Neural crest cell (in vitro differentiated cells): ENCODE data around the gene STAC2. TPM values are rescaled to one million over a fixed set of nuclear protein-coding genes. Genes with fewer than 3 reads are reported as not detected.

ENCODE experiments used
- DNase-seq: peaks from one replicate; pipeline ENCODE4 v3.0.0; 2021; ENCODE audit warnings: low read depth, mixed read lengths, low spot score
- H3K27ac Mint-ChIP-seq: one replicate; pipeline ENCODE4 v1.8.0; 2021; ENCODE audit warnings: mild to moderate bottlenecking, mixed read lengths; ENCODE audit not compliant: unreplicated experiment
- H3K27me3 Mint-ChIP-seq: 2 replicates; pipeline ENCODE4 v1.8.0; 2021; ENCODE audit warnings: low read depth, mild to moderate bottlenecking, mixed read lengths
- H3K36me3 Mint-ChIP-seq: 2 replicates; pipeline ENCODE4 v1.8.0; 2021; ENCODE audit warnings: low read depth, mild to moderate bottlenecking, mixed read lengths
- H3K4me1 Mint-ChIP-seq: 2 replicates; pipeline ENCODE4 v1.8.0; 2021; ENCODE audit warnings: mixed read lengths
- H3K4me3 Mint-ChIP-seq: one replicate; pipeline ENCODE4 v1.8.0; 2021; ENCODE audit warnings: mild to moderate bottlenecking, mixed read lengths
- H3K9me3 Mint-ChIP-seq: 2 replicates; pipeline ENCODE4 v1.8.0; 2021; ENCODE audit warnings: mixed read lengths
- CTCF ChIP-seq: fragments of 200-600 bp; sonication (generic); conservative IDR thresholded peaks from 2 replicates; pipeline ENCODE4 v1.5.0; 2021; ENCODE audit warnings: antibody characterized with exemption, mild to moderate bottlenecking
- total RNA-seq: library from RNA; stranded (reverse); gene quantifications from 2 replicates; pipeline ENCODE4 v1.2.1, GENCODE V29; 2021

Gene STAC2
- total RNA-seq, 1 donor from 2014 or later: 1.0 TPM

GRCh38 chr17:39237586-39237985, 11.8 kb upstream of the STAC2 start:
- Mint-ChIP-seq H3K4me3 (no peak overlapping the region), H3K27ac (no peak overlapping the region), H3K36me3 (no peaks in the 10 kb centered on the region), H3K4me1 (no peaks in the 10 kb centered on the region), H3K9me3 (no peaks in the 10 kb centered on the region), H3K27me3 (peaks cover 16% of the 10 kb centered on the region)
- DNase-seq: no peak
- no peak for TF ChIP-seq CTCF

- Mint-ChIP-seq H3K27ac (no peak overlapping the region), H3K9me3 (no peaks in the 10 kb centered on the region), H3K36me3 (no peaks in the 10 kb centered on the region), H3K4me1 (peaks cover 4% of the 10 kb centered on the region), H3K4me3 (no peak overlapping the region), H3K27me3 (peaks cover 19% of the 10 kb centered on the region)
- DNase-seq: no peak
- no peak for TF ChIP-seq CTCF
Observed at GRCh38 chr17:39236981-39237441, 11.3 kb upstream of the STAC2 start.

- Mint-ChIP-seq H3K36me3 (no peaks in the 10 kb centered on the region), H3K4me1 (peaks cover 9% of the 10 kb centered on the region), H3K27me3 (peaks cover 24% of the 10 kb centered on the region), H3K27ac (no peak overlapping the region), H3K9me3 (no peaks in the 10 kb centered on the region), H3K4me3 (no peak overlapping the region)
- no peak for TF ChIP-seq CTCF
- no peak for DNase-seq
Observed at GRCh38 chr17:39236450-39236927, 10.7 kb upstream of the STAC2 start.

- H3K36me3 Mint-ChIP-seq: no peaks in the 10 kb centered on the region
- no peak overlapping the region for H3K4me3 Mint-ChIP-seq
- H3K27me3 Mint-ChIP-seq: peaks cover 27% of the 10 kb centered on the region
- no peak overlapping the region for H3K27ac Mint-ChIP-seq
- H3K4me1 Mint-ChIP-seq: peaks cover 13% of the 10 kb centered on the region
- TF ChIP-seq CTCF: peak; percentile 70
- no peaks in the 10 kb centered on the region for H3K9me3 Mint-ChIP-seq
- DNase-seq: no peak
Observed at GRCh38 chr17:39235555-39236449, 10.1 kb upstream of the STAC2 start.

GRCh38 chr17:39231591-39232551, 6.1 kb upstream of the STAC2 start:
- peaks cover 28% of the 10 kb centered on the region for H3K27me3 Mint-ChIP-seq
- peak overlapping the region; percentile 69 for H3K27ac Mint-ChIP-seq
- H3K4me3 Mint-ChIP-seq: peak overlapping the region; percentile 58
- DNase-seq: peak; percentile 60
- peak; percentile 71 for TF ChIP-seq CTCF
- no peaks in the 10 kb centered on the region for H3K9me3 Mint-ChIP-seq
- H3K4me1 Mint-ChIP-seq: peaks cover 23% of the 10 kb centered on the region
- H3K36me3 Mint-ChIP-seq: no peaks in the 10 kb centered on the region
